IMR-90 (cell line): Measurements from ENCODE around the gene DGKG. TPM values are rescaled to one million over a fixed set of nuclear protein-coding genes. Genes with fewer than 3 reads are reported as not detected.

Experiments
- ATAC-seq: fragments of 200-7000 bp; cut with Tn5 transposase; 2 replicates; pipeline ENCODE4 v1.9.1; 2020; ENCODE audit warnings: low read depth, mild to moderate bottlenecking, moderate library complexity
- BruUV-seq: library from RNA; stranded (reverse); fragments of 400-500 nt; replicated peaks from 2 replicates; lab custom pipeline; 2021; lab: Mats Ljungman, UMichigan
- CTCF ChIA-PET: fragments of 300-600 bp; formaldehyde crosslinking; extraction: SDS; loops from one replicate; lab custom pipeline; 2021; ENCODE audit warnings: antibody characterized with exemption; lab: Yijun Ruan, JAX
- POLR2A ChIA-PET: fragments of 300-600 bp; sonication (Branson Sonifier 250); formaldehyde crosslinking; loops from one replicate; lab custom pipeline; 2022; ENCODE audit warnings: antibody characterized with exemption; ENCODE audit not compliant: unreplicated experiment; lab: Charles Lee
- DNase-seq: peaks from one replicate; pipeline ENCODE4 v3.0.0; 2013
- H2AFZ ChIP-seq: replicated peaks from 2 replicates; pipeline ENCODE3; 2013; ENCODE audit warnings: low read length, mild to moderate bottlenecking; ENCODE audit not compliant: poor library complexity
- H2AK5ac ChIP-seq: 2 replicates; pipeline ENCODE4 v1.6.1; 2013; ENCODE audit warnings: low read depth, low read length, inconsistent platforms
- H2AK9ac ChIP-seq: replicated peaks from 2 replicates; pipeline ENCODE3; 2013; ENCODE audit warnings: mild to moderate bottlenecking, low read depth, low read length, moderate library complexity; ENCODE audit not compliant: poor library complexity
- H2BK120ac ChIP-seq: 2 replicates; pipeline ENCODE4 v1.6.1; 2013; ENCODE audit warnings: low read depth, low read length, inconsistent platforms
- H2BK15ac ChIP-seq: 3 replicates; pipeline ENCODE4 v1.6.1; 2013; ENCODE audit warnings: low read depth, low read length, inconsistent platforms
- H2BK20ac ChIP-seq: 2 replicates; pipeline ENCODE4 v1.6.1; 2013; ENCODE audit warnings: low read depth, mild to moderate bottlenecking, inconsistent platforms, low read length, moderate library complexity
- H2BK5ac ChIP-seq: 2 replicates; pipeline ENCODE4 v1.6.1; 2013; ENCODE audit warnings: mild to moderate bottlenecking, low read depth, low read length, inconsistent platforms; ENCODE audit not compliant: poor library complexity, severe bottlenecking
- H3K14ac ChIP-seq: replicated peaks from 2 replicates; pipeline ENCODE4 v1.6.1; 2013; ENCODE audit warnings: low read depth, low read length, inconsistent platforms
- H3K18ac ChIP-seq: 2 replicates; pipeline ENCODE4 v1.6.1; 2013; ENCODE audit warnings: low read depth, low read length, control low read depth
- H3K23ac ChIP-seq: 2 replicates; pipeline ENCODE4 v1.6.1; 2013; ENCODE audit warnings: low read depth, low read length, inconsistent platforms
- H3K27ac ChIP-seq: 2 replicates; pipeline ENCODE4 v1.5.1; 2013; ENCODE audit warnings: mild to moderate bottlenecking, control low read depth, low read length; ENCODE audit not compliant: insufficient read depth
- H3K27me3 ChIP-seq: 2 replicates; pipeline ENCODE4 v1.6.1; 2013; ENCODE audit warnings: low read length; ENCODE audit not compliant: control insufficient read depth, insufficient read depth
- H3K36me3 ChIP-seq: 2 replicates; pipeline ENCODE4 v1.6.1; 2013; ENCODE audit warnings: low read length, mixed read lengths; ENCODE audit not compliant: control insufficient read depth, insufficient read depth
- H3K4ac ChIP-seq: 2 replicates; pipeline ENCODE4 v1.6.1; 2013; ENCODE audit warnings: low read depth, low read length, inconsistent platforms
- H3K4me1 ChIP-seq: 2 replicates; pipeline ENCODE4 v1.6.1; 2013; ENCODE audit warnings: low read length, mixed read lengths; ENCODE audit not compliant: control insufficient read depth, insufficient read depth
- H3K4me2 ChIP-seq: 2 replicates; pipeline ENCODE4 v1.6.1; 2013; ENCODE audit warnings: low read depth, mild to moderate bottlenecking, control low read depth, low read length, moderate library complexity
- H3K4me3 ChIP-seq: 2 replicates; pipeline ENCODE4 v1.5.1; 2013; ENCODE audit warnings: low read depth, mild to moderate bottlenecking, control low read depth, low read length, moderate library complexity; ENCODE audit not compliant: insufficient read depth
- H3K56ac ChIP-seq: 2 replicates; pipeline ENCODE4 v1.6.1; 2013; ENCODE audit warnings: low read length, inconsistent platforms; ENCODE audit not compliant: insufficient read depth; ENCODE audit errors: extremely low read depth
- H3K79me1 ChIP-seq, 2 experiments: 2 replicates each; pipeline ENCODE4 v1.6.1; 2013; ENCODE audit warnings: low read length in 2 of 2, inconsistent platforms in 1 of 2, low read depth in 1 of 2
- H3K9ac ChIP-seq: 2 replicates; pipeline ENCODE4 v1.6.1; 2013; ENCODE audit warnings: low read depth, low read length, control low read depth
- H3K9me1 ChIP-seq: 2 replicates; pipeline ENCODE4 v1.6.1; 2013; ENCODE audit warnings: low read length, inconsistent platforms; ENCODE audit not compliant: insufficient read depth
- H3K9me3 ChIP-seq: 2 replicates; pipeline ENCODE4 v1.6.1; 2013; ENCODE audit warnings: low read length; ENCODE audit not compliant: control insufficient read depth, insufficient read depth
- H4K20me1 ChIP-seq: 2 replicates; pipeline ENCODE4 v1.6.1; 2013; ENCODE audit warnings: low read length, inconsistent platforms; ENCODE audit not compliant: insufficient read depth
- H4K5ac ChIP-seq: 2 replicates; pipeline ENCODE4 v1.6.1; 2013; ENCODE audit warnings: mild to moderate bottlenecking, low read depth, low read length, control low read depth
- H4K8ac ChIP-seq, 2 experiments: 2 replicates each; pipeline ENCODE4 v1.6.1; 2013; ENCODE audit warnings: low read depth in 2 of 2, low read length in 2 of 2, control low read depth in 1 of 2, inconsistent platforms in 1 of 2
- H4K91ac ChIP-seq: 2 replicates; pipeline ENCODE4 v1.6.1; 2013; ENCODE audit warnings: low read depth, low read length, inconsistent platforms; ENCODE audit not compliant: insufficient read depth
- BHLHE40 ChIP-seq: fragments of 150-350 bp; IDR thresholded peaks from 2 replicates; pipeline ENCODE4 v1.6.1; 2016; ENCODE audit warnings: mild to moderate bottlenecking, low read depth, low read length
- CEBPB ChIP-seq: IDR thresholded peaks from 2 replicates; pipeline ENCODE4 v1.6.1; 2012; ENCODE audit warnings: low read depth, low read length, improper control_type of control experiment
- CHD1 ChIP-seq: IDR thresholded peaks from 2 replicates; pipeline ENCODE4 v1.6.1; 2012; ENCODE audit warnings: low read depth, low read length, improper control_type of control experiment
- CTCF ChIP-seq: conservative IDR thresholded peaks from 2 replicates; pipeline ENCODE4 v1.5.1; 2012; ENCODE audit warnings: mild to moderate bottlenecking, low read depth, low read length, improper control_type of control experiment
- ELK1 ChIP-seq: fragments of 150-350 bp; IDR thresholded peaks from 2 replicates; pipeline ENCODE4 v1.6.1; 2016; ENCODE audit warnings: low read depth, mild to moderate bottlenecking, low read length, moderate library complexity, borderline replicate concordance
- FOS ChIP-seq: fragments of 150-350 bp; IDR thresholded peaks from 2 replicates; pipeline ENCODE4 v1.6.1; 2016; ENCODE audit warnings: low read depth, low read length
- MAFK ChIP-seq: IDR thresholded peaks from 2 replicates; pipeline ENCODE4 v1.6.1; 2012; ENCODE audit warnings: low read depth, low read length, improper control_type of control experiment
- MAZ ChIP-seq: IDR thresholded peaks from 2 replicates; pipeline ENCODE4 v1.6.1; 2012; ENCODE audit warnings: low read depth, mild to moderate bottlenecking, low read length, improper control_type of control experiment, moderate library complexity, borderline replicate concordance
- MXI1 ChIP-seq: IDR thresholded peaks from 2 replicates; pipeline ENCODE4 v1.6.1; 2012; ENCODE audit warnings: low read depth, mild to moderate bottlenecking, low read length, moderate library complexity, borderline replicate concordance
- NFE2L2 ChIP-seq: fragments of 150-350 bp; IDR thresholded peaks from 2 replicates; pipeline ENCODE4 v1.6.1; 2016; ENCODE audit warnings: low read depth, mild to moderate bottlenecking, low read length
- POLR2A ChIP-seq: IDR thresholded peaks from 2 replicates; pipeline ENCODE4 v1.6.1; 2012; ENCODE audit warnings: mild to moderate bottlenecking, low read depth, low read length
- RAD21 ChIP-seq: IDR thresholded peaks from 2 replicates; pipeline ENCODE4 v1.6.1; 2012; ENCODE audit warnings: low read length, improper control_type of control experiment
- RCOR1 ChIP-seq: IDR thresholded peaks from 2 replicates; pipeline ENCODE4 v1.6.1; 2012; ENCODE audit warnings: mild to moderate bottlenecking, low read length, improper control_type of control experiment; ENCODE audit not compliant: insufficient replicate concordance
- RFX5 ChIP-seq: IDR thresholded peaks from 2 replicates; pipeline ENCODE4 v1.8.0; 2012; ENCODE audit warnings: low read depth, mild to moderate bottlenecking, low read length, moderate library complexity
- SMC3 ChIP-seq: fragments of 150-350 bp; IDR thresholded peaks from 2 replicates; pipeline ENCODE4 v1.6.1; 2016; ENCODE audit warnings: low read depth, mild to moderate bottlenecking, antibody characterized with exemption, low read length, moderate library complexity
- WGBS, 2 experiments: methylation state at CpG; one replicate each; pipeline versions ENCODE4 v1.1.5 to v1.1.7; 2013; ENCODE audit warnings: missing lambda C conversion rate in 2 of 2; ENCODE audit not compliant: insufficient read length in 1 of 2; ENCODE audit errors: extremely low coverage in 2 of 2; 5-methylcytosine and 5-hydroxymethylcytosine counted together
- dilution Hi-C: fragments of 300-500 bp; cut with HindIII; formaldehyde crosslinking; loops from one replicate; pipeline ENCODE4 v1.14.3; 2018; ENCODE audit warnings: low sequenced_read_pairs; ENCODE audit not compliant: unreplicated experiment
- in situ Hi-C: fragments of 300-500 bp; cut with MboI; formaldehyde crosslinking; loops from 3 replicates; pipeline ENCODE4 v1.14.3; 2019; ENCODE audit warnings: low sequenced_read_pairs, inconsistent platforms, mixed read lengths
- intact Hi-C: fragments of 100-400 bp; cut with micrococcal nuclease; formaldehyde crosslinking; loops from 2 replicates; pipeline ENCODE4 v1.10.0; 2022
- polyA plus RNA-seq, 3 experiments: library from polyadenylated mRNA; depleted of rRNA; stranded (reverse); fragments of >200 nt; gene quantifications; 2 replicates each; pipeline ENCODE4 v1.2.3, GENCODE V29; 2012; ENCODE audit warnings: low replicate concordance in 1 of 3
- total RNA-seq: library from RNA; depleted of rRNA; stranded (reverse); fragments of >200 nt; gene quantifications from 2 replicates; pipeline ENCODE4 v1.2.3, GENCODE V29; 2012
- TF ChIP-seq, protein P1 (sequence below): fragments of 150-350 bp; IDR thresholded peaks from 2 replicates; pipeline ENCODE4 v1.6.1; 2017; ENCODE audit warnings: mild to moderate bottlenecking, antibody characterized with exemption, low read length, low read depth

DGKG gene
- total and polyA plus RNA-seq, 2 of the 4 experiments (the other 2 are of a cell fraction) = 1.2 to 4.1 TPM

GRCh38 chr3:186386883-186387560 lies 25.0 kb upstream of the DGKG start:
- dilution Hi-C loops = no loop called here
- Histone ChIP-seq H3K36me3 (no peaks in the 10 kb centered on the region), H3K79me1 (no peaks in the 10 kb centered on the region), H4K91ac (no peak overlapping the region), H3K4ac (no peak overlapping the region), H2AK5ac (no peak overlapping the region), H3K9me1 (no peaks in the 10 kb centered on the region), H4K8ac (no peak overlapping the region), H2AK9ac (no peak overlapping the region), H2BK120ac (no peak overlapping the region), H3K9me3 (no peaks in the 10 kb centered on the region), H3K18ac (no peak overlapping the region), H3K14ac (no peak overlapping the region), H3K27ac (no peak overlapping the region), H2BK5ac (no peak overlapping the region), H3K4me2 (no peak overlapping the region), H3K23ac (no peak overlapping the region), H2AFZ (no peak overlapping the region), H3K4me1 (no peaks in the 10 kb centered on the region), H4K20me1 (no peaks in the 10 kb centered on the region), H3K9ac (no peak overlapping the region), H2BK20ac (no peak overlapping the region), H4K5ac (no peak overlapping the region), H2BK15ac (no peak overlapping the region), H3K4me3 (no peak overlapping the region), H3K27me3 (peaks cover 4% of the 10 kb centered on the region), H3K56ac (no peak overlapping the region)
- TF ChIP-seq MXI1 (no peak), SMC3 (no peak), RAD21 (no peak), NFE2L2 (no peak), RCOR1 (no peak), BHLHE40 (no peak), CTCF (no peak), CHD1 (no peak), MAFK (no peak), RFX5 (no peak), FOS (no peak), MAZ (no peak), CEBPB (no peak), POLR2A (no peak), ELK1 (no peak)
- TF ChIP-seq, protein P1, sequence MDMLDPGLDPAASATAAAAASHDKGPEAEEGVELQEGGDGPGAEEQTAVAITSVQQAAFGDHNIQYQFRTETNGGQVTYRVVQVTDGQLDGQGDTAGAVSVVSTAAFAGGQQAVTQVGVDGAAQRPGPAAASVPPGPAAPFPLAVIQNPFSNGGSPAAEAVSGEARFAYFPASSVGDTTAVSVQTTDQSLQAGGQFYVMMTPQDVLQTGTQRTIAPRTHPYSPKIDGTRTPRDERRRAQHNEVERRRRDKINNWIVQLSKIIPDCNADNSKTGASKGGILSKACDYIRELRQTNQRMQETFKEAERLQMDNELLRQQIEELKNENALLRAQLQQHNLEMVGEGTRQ = no peak
- WGBS, 2 experiments = 63% methylated on average over 2 of the region's 4 CpGs; no CpG with 5 or more reads in 1 of the 2 experiments
- CTCF ChIA-PET = no interaction called here
- in situ Hi-C loops = no loop called here
- no TSS peak for BruUV-seq
- ATAC-seq (no peak), DNase-seq (no peak)
- intact Hi-C loops = no loop called here
- POLR2A ChIA-PET = no interaction called here
